Umbilical cord (tissue), 2 donors: Measurements from ENCODE around the gene HOMER3. TPM values are rescaled to one million over a fixed set of nuclear protein-coding genes. Genes with fewer than 3 reads are reported as not detected.
A peak's percentile ranks its signal among the peaks of the same experiment; 100 is the strongest.
"Not testable (repeated sequence)": the region's sequence is repeated elsewhere in the genome, so short reads cannot be mapped to it uniquely, and the experiment has no call there.

Source experiments
- DNase-seq: peaks from one replicate; pipeline ENCODE4 v3.0.0-alpha.2; 2015; ENCODE audit warnings: low spot score
- total RNA-seq: library from RNA; depleted of rRNA; stranded (reverse); fragments of >200 nt; gene quantifications from one replicate; pipeline ENCODE4 v1.2.3, GENCODE V29; 2014; ENCODE audit warnings: low replicate concordance; ENCODE audit not compliant: insufficient read depth

The HOMER3 gene
- total RNA-seq, 1 donor from 2014 or later: 31.3 TPM

DNA sequence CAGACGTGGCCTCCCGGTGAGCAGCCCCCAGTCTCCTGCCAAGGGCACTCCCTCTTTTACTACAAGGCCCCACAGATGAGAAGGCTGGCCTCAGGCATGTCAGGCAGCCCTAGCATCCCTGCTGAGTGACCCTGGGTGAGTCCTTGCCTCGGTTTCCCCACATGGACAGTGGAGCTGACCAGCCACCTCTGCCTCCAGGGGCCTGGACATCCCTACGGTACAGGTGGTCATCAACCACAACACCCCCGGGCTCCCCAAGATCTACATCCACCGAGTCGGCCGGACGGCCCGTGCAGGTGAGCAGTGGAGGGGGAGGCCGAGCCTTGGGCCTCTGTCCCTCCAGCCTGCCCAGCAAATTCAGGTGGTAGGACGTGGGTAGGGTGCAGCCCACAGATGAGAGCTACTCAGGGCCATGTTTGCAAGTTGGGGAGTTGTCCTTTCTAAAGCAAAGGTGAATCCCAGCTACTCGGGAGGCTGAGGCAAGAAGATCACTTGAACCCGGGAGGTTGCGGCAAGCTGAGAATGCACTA lies 16.3 kb downstream of the HOMER3 start:
- DNase-seq: no peak

DNA sequence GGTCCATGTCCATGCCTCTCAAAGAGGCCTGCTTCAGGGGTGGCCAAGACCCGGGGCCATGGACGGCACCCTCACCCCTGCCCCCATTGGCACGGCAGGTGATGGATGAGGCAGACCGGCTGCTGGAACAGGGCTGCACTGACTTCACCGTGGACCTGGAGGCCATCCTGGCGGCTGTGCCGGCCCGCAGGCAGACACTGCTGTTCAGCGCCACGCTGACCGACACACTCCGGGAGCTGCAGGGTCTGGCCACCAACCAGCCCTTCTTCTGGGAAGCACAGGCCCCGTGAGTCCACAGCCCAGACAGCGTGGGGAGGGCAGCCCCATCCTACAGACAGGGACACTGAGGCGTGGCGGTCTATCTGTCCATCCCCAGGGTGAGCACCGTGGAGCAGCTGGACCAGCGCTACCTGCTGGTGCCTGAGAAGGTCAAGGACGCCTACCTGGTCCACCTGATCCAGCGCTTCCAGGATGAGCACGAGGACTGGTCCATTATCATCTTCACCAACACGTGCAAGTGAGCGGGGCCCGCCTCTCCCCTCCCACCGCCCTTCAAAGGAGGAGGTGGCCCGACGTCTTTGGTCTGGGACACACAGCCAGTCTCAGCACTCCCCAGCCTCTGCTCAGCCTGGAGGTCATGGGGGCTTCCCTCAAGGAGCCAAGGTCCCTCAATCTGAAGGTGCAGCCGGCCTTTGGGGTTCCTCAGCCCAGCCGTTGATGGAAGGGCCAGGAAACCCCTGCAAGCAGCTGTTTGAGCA lies 18.6 kb downstream of the HOMER3 start:
- no peak for DNase-seq

DNA sequence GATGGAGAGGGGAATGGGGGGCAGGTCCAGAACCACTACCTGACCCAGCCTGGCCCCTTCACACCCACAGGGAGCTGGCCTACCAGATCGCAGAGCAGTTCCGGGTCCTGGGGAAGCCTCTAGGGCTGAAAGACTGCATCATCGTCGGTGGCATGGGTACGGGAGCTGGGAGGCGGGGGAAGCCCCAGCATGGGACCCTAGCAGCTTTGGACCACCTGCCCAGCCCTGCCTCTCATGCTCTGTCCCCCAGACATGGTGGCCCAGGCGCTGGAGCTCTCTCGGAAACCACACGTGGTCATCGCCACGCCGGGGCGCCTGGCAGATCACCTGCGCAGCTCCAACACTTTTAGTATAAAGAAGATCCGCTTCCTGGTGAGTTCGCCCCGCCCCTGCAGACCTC lies 19.4 kb downstream of the HOMER3 start:
- DNase-seq: no peak

DNA sequence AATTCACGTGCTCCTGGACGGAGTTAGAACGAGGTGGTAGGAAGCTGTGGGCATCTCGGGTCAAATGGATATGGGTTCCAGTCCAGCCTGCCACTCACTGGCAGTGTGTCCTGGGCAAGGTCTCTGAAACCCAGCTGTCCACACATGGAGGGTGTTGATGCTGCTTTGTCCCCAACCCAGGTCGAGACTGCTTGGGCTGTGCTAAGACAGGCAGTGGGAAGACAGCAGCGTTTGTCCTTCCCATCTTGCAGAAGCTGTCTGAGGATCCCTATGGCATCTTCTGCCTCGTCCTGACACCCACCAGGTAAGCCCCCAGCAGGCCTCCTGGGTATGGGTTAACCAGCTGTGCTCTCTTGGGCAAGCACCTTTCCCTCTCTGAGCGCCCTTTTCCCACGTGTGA lies 20.6 kb downstream of the HOMER3 start:
- no peak for DNase-seq

DNA sequence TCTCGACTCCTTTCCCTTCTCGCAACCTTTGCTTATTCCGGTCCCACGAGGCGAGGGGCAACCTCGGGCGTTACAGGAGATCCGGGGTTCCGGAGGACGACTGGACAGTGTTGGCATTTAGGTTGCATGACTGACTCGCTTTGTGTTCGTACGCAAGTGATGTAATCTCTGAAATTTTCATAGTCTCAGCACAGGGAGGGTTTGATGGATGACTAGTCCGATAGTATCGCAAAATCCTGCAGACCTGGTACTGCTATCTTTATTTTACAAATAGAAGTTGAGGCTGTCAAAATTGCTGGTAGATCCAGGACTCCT lies 21.2 kb downstream of the HOMER3 start:
- DNase-seq: no peak

DNA sequence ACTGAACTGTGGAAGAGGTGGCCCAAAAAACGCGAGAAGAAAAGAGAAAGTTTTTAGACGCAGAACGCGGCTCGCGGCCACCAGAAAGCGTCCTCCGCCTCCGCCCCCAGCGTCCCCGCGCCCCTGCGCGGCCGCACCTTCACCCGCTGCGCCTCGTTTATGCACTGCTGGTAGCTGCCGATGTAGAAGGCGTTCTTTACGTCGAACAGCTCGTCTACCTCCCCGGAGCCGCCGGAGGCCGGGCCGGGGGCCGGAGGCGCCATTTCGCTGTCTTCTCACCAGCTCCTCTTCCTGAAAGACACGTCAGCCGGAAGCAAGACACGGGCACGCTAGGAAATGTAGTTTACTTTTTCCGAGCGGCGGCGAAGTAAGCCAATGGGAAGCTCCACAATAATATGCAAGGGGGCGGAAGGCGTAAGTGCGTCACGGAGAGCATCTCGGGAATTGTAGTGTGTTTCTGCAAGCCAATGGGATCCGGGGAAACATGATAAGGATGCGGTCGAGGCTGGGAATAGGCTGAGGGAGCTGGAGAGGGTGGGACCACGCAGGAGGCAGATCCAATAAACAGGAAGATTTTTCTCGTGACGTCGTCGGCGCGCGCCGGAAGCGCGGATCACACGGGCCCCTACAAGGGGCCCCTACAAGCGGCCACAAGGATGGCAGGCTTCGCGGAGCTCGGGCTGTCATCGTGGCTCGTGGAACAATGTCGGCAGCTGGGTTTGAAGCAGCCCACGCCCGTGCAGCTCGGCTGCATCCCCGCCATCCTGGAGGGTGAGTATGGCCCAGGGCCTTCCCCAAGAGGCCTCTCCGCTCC lies 21.7 kb downstream of the HOMER3 start, which contains the start of the genes COPE and DDX49:
Gene COPE (minus strand): TSS at position 302 of the 814 bp plus-strand sequence. CDS start 39 bp downstream, at position 263.
Gene DDX49 (plus strand): TSS at position 630 of the 814 bp plus-strand sequence. CDS start 27 bp downstream, at position 657.
- DNase-seq: peak; percentile 100

DNA sequence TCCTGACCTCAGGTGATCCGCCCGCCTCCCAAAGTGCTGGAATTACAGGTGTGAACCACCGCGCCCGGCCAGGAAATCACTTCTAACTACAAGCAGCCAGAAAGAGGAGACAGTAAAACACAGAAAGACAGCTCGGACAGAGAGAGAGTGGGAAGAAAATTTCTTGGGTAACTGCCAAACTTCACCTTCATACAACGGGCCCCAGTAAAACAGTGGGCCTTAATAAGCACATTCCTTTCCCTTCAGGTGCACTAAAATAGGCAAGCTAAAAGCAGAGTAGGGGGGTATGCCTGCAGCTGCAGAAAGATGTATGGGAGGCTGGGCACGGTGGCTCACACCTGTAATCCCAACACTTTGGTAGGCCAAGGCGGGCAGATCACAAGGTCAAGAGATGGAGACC lies 23.4 kb downstream of the HOMER3 start:
- DNase-seq: not testable (repeated sequence)

DNA sequence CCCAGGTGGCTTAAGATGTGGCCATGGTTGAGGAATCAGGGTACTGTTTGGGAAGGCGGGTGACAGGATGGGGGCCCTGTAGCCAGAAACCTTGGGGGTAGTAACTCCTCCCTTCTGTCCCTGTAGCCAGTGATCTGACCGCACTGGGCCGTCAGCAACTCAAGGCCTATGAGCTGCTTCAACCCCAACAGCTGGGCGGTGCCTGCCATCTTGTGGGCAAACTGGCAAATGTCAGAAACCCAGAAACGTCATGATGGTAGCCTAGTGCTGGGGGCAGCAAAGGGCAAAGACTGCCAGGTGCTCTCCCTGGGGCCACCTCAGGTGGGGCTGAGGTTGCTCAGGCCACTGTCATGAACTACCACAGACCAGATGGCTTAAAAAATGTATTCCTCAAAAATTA lies 25.4 kb downstream of the HOMER3 start:
- DNase-seq: no peak

DNA sequence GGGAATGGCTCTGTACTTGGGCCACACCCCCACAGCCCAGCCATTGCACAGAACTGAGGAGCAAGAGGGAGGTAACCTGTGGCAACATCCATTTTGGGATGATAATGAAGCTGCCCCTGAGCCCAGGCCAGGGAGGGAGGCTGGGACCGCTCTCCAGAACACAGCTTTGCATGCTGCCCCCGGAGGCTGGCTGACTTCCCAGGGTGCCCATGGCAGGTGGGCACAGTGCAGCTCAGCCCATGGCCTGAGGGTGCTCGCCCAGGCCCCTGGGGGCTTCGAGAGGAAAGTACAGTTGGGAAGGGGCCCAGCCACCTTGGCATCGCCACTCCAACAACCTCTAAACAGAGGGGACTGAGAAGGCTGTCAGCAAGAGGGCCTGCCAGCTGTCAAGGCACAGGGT lies 27.6 kb downstream of the HOMER3 start:
- DNase-seq: no peak

DNA sequence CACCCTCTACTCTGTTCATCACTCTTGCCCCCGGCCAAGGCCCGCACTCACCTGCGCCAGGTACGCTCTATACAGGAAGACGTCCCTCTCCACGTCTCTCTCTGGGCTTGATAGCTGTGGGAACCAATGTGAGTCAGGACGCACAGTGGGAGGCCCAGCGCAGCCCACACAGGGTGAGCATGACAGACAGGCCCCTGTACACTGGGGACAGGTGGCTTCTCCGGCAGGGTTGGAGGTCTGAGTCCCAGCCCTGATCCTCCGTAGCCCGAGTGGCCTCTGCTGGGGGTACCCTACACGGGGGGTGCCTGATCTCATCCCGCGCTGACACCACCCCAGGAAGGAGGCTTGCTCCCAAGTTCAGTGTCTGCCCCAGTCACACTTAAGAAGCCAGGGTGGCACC lies 28.1 kb downstream of the HOMER3 start:
- no peak for DNase-seq

DNA sequence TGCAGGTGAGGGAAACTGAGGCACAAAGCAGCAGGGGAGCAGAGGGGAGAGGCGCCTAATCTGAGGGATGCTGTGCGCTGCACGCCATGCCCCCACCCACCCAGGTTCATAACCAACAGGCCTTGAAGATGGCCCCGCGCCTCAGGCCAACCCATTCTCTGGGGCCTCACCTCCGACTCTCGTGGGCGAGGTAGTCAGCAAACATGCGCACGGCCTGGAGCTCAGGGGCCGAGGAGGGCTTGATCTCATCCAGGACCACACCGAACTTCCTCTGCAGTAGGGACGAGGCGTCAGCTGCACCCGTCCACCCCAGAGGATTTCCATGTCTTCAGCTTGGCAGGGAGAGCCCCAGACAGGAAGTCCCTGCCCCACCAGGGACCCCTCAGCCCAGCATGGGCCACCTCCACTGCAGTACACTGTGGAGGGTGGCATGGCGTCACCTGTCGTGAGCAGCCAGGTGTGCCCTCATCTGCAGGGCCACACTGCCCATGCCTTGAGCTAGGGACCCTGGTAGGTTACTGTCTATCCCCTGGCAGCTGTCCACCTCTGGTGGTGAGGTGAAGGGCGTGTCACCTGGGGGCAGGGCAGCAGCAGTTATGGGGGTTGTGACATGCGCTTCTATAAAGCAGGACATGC lies 30.1 kb downstream of the HOMER3 start:
- no peak for DNase-seq

DNA sequence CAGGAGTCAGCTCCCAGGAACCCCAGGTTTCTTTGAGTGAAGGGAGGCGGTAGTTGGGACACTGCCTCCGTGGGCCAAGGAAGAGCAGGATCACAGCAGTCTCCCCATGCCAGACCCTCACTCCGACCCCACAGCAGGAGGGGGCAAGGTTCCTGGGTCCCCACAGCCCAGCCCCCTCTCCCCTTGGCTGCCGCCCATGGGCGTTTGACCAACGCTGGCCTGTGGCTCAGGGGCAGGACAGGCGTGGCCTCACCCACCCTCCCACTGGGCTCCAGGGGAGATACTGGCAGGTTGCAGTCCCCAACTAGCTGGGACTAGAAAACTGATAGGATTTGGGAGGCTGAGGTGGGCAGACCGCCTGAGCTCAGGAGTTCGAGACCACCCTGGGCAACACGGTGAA lies 31.0 kb downstream of the HOMER3 start:
- DNase-seq: no peak

DNA sequence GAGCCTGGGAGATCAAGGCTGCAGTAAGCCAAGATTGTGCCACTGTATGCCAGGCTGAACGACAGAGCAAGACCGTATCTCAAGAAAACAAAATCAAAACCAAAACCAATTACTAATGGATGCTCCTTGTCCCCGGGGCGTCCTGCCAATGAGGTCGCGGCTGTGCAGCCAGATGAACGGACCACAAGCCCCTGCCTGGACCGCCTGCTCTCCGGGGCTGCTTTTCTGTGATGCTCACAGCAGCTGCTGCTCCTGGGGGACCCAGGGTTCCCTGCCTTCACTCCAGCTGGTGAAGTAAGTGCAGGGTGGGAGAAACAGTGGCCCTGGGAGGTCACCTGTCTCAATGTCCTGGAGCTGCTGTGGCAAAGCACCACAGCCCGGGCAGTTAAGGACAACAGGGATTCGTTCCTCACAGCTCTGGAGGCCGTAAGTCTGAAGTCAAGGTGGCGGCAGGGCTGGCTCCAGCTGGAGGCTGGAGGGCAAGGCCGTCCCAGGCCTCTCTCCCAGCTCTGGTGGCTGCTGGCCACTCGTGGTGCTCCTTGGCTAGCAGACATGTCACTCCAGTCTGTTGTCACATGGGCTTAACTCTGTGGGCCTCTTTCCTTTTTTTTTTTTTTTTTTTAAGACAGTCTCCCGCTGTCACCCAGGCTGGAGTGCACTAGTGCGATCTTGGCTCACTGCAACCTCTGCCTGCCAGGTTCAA lies 31.9 kb downstream of the HOMER3 start:
- DNase-seq: no peak

DNA sequence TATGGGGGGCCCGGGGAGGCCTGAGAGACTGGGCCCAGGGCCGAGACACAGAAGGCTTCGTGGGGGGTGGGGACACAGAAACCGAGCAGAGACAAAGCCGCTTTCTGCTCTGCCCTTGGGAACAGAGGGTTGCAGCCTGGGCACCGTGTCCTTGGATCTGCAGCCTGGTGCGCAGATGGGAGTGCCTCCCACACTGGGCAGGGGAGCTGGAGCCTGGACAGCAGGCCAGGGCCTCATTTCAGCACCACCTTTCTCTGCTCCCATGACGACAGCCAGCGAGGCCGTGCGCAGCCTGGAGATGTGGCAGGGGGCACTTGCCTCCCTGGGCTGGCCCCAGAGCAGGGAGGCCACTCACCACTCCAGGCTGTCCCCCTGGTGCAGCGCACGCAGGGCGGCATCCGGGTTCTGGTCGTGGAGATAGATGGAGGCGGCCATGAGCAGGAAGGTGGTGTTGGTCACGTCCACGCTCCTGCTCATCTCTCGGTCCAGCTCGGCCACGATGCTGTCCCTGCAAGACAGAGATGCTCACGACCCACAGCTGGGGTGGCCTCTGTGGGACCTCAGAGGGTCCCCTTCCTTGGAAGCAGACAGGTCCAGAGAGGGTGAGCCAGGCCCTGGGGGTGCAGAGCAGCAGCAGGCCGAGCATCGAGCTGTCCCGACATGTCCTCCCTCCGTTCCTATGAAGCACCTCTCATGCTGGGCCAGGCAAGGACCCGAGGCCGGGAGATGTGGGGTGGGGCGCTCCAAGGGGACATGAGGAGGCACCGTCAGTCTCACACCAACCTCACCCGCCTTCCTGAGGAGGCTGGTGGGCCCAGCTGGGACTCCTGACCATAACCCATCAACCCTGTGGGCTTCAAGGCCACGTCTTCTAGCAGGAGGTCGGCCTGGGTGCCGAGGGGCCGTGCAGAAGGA lies 34.2 kb downstream of the HOMER3 start:
- no peak for DNase-seq

DNA sequence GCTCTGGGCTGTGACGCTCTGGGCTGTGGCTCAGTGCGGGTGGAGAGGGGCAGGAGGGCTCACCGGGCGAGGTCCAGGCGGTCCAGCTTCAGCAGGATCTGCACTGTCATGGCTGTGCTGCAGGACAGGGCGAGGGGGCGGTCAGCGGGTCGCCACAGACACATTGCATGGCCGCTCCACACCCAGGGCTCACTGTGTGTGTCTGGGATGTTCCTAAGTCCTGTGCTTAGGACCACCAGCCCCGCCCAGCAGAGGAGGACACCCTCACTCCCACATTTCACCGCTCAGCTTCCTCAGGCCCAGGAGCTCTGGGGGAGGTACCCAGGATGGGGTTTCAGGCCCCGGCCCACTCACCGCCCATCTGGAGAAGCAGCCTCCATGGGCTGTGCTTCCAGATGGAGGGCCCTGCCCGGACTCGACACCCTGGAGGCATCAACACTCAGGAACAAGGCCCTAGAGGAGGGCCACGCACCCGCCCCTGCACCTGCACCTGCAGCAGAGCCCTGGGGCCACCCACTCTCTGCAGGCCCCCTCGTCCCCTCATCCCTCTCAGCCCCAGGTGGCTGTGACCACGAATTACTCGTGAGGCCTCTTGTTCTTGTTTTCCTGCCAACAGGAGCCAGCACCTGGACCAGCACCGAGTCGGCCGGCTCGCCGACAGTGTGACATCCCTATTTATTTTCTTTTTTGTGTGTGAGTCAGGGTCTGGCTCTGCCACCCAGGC lies 35.3 kb downstream of the HOMER3 start:
- no peak for DNase-seq

DNA sequence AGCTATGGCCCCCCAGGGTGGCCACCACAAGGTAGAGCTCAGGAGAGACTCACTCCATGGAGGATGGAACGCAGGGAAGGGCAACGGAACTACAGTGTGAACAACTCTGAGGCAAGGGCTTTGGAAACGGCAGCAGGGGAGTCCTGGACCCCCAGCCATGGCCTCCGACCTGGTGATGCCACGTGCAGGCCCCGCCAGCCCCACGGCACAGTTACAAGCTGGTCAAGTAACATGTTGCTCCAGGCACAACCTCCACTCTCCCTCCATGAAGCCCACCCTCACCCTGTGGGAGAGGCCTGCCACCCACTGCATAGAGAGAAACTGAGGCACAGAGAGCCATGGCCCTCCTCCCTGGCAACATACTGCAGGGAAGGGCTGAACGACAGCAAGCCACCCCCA lies 36.0 kb downstream of the HOMER3 start:
- no peak for DNase-seq

DNA sequence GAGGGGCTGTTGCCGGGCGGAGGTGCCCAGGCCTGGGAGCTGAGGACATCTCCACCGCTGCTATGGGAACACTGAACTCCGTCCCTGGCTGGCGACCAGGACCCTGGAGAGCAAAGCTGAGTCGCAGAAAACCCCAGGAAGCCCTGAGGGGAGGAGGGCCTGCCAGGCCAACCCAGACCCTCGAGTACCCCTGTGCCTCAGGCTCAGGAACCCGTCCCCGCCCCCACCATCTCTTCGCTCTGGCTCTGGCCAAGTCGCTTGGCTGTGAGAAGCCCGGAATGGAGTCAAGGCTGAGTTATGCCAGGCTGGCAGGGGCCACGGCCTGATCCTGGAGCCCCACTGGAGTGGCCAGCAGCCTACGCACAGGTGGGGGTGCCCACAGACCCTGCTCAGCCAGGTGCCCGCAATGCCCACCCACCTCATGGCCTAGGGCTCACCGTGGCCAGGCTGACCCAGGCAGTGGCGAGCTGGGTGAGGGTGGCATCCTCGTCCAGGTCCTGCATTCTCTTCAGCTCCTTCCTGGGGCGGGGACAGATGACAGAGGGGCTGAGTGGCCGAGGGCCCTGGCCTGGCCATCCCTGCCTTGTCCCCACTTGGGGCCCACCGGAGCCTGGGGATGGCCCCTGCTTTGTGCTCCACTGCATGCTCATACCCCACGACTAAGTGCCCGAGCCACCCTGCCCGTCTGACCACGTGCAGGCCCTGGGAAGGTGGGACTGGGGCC lies 36.5 kb downstream of the HOMER3 start:
- DNase-seq: no peak

DNA sequence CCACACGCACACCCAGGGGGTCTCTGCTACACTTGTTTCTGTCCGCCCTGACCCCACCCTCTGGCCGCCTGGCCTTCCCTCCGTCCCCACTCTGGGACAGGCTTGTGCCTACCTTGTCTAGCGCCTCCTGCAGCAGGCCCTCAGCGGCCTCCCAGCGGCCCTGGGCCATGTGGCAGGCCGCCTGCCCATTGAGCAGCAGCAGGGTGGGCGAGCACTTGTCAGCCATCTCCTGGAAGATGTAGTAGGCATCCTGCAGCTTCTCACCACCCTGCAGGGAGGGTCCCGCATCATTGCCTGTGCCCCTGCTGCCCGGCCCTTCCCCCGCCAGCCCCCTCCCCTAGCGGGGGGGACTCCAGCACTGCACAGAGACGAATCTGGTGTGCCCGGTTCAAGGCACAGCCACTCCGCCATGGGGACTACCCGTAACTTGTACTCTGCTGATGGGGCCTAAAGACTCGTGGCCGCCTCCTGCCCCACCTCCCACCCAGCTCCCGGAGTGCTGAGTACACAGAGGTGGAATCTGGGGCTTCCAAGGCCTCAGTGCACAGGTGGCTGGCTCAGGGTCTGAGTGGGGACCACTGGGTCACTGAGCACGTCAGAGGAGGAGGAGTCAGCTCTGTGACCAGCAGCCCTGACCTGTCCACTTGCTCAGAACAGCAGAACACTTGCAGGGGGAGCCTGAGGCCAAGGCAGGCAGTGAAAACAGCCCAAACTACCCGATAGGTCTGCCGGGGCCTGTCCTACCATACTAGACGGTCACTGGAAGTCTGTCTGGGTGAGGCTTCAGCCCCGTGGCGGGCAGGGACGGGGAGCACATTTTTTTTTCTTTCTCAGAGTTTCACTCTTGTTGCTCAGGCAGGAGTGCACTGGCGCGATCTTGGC lies 37.6 kb downstream of the HOMER3 start:
- no peak for DNase-seq
